ENCODE measurements around the gene SMARCA2. TPM values are rescaled to one million over a fixed set of nuclear protein-coding genes. Genes with fewer than 3 reads are reported as not detected.

SMARCA2 gene
- total and polyA plus RNA-seq, 9 of the 15 experiments (the other 6 are each of a cell fraction or from before 2014, with no cell fraction given) = 8.0 to 34.8 (median 25.5) TPM

DNA sequence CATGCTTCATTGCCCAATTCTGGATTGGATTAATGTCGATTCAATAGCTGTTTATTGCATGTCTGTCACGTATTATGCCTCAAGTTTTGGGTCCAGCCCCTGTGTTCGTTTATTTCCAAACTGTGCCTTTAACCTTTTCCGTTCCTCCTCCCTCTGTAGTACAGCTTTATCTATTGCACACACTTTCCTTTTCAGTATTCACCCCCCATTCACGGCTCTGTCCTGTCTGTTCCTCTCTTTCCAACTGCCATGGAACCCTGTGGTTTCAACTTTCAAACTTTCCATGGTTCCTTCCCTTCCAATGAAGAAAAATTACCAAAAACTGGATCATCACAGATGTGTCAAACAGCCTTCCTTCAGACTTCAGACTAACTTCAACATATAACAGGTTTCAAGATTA is 17.1 kb downstream of the SMARCA2 start:
- peak overlapping the region; percentile 79 for H3K27ac ChIP-seq (ENCODE audit: extremely low read depth, low read depth, low read length)
- in situ Hi-C loops (cut with MboI) = no loop called here
- peak; percentile 84 for ATAC-seq
- H3K27me3 ChIP-seq (ENCODE audit: control insufficient read depth in 2 of 2, insufficient read depth in 2 of 2, low read length in 2 of 2) = no peaks in the 10 kb centered on the region
- peak overlapping the region; percentile 58; the same call in 1 of the 2 replicates for H3K4me2 ChIP-seq (ENCODE audit: insufficient read depth, low read length)
- CTCF ChIA-PET (ENCODE audit: low intra/inter-chr PET ratio) = no interaction called here
- 0% methylated on average over 5 of the region's 5 CpGs for WGBS (ENCODE audit: insufficient coverage, low coverage, missing lambda C conversion rate)
- no peaks in the 10 kb centered on the region for H3K9me3 ChIP-seq (replicated peaks; ENCODE audit: control insufficient read depth, insufficient read depth, low read depth, low read length)
- no peaks in the 10 kb centered on the region for H4K20me1 ChIP-seq (replicated peaks; ENCODE audit: control insufficient read depth, insufficient read depth, low read length)
- no peak overlapping the region for H3K4me3 ChIP-seq
- intact Hi-C loops (cut with micrococcal nuclease) = no loop called here
- no peaks in the 10 kb centered on the region for H3K9me1 ChIP-seq (ENCODE audit: control insufficient read depth, insufficient read depth, low read length)
- DNase-seq (ENCODE audit: extremely low read depth in 1 of 4, low spot score in 3 of 4) = peak in 2 of 4 experiments; percentile 40 to 55
- peak overlapping the region; percentile 33; the same call in 1 of the 2 replicates for H2AFZ ChIP-seq (ENCODE audit: low read depth, low read length)
- FAIRE-seq = peak; percentile 79
- POLR2A ChIA-PET = interaction anchor here (1.7 kb wide), 1 partner anchor 10 kb away, joined by 7 read pairs; no protein-coding TSS in a partner anchor
- no TSS peak for BruUV-seq (replicated peaks)
- H3K36me3 ChIP-seq (ENCODE audit: control insufficient read depth, insufficient read depth, low read length) = peaks cover 64% of the 10 kb centered on the region; the same call in 1 of the 3 replicates
- H3K79me2 ChIP-seq (ENCODE audit: control insufficient read depth, insufficient read depth, low read length) = peaks cover 59% of the 10 kb centered on the region
- H3K9ac ChIP-seq (ENCODE audit: insufficient read depth in 1 of 2, low read depth in 2 of 2, low read length in 2 of 2) = peak overlapping the region in 1 of 2 experiments; percentile 53; a peak in 2 of 4 replicates
- H3K4me1 ChIP-seq (replicated peaks in 1 of 2; ENCODE audit: control insufficient read depth in 2 of 2, insufficient read depth in 2 of 2, low read length in 2 of 2) = peaks cover 8 to 27% of the 10 kb centered on the region in 2 experiments; a peak in 4 of 5 replicates
- TF ChIP-seq MYBL2 (IDR thresholded peaks at IDR 0.05; ENCODE audit: low read depth) = peak; percentile 56
- TF ChIP-seq MYBL2 (CRISPR knock-in tag; IDR thresholded peaks at IDR 0.05; ENCODE audit: borderline replicate concordance) = no peak
- TF ChIP-seq EHMT2 (IDR thresholded peaks at IDR 0.05) = peak; percentile 67; the same call in 1 of the 2 replicates
- TF ChIP-seq, protein P1, sequence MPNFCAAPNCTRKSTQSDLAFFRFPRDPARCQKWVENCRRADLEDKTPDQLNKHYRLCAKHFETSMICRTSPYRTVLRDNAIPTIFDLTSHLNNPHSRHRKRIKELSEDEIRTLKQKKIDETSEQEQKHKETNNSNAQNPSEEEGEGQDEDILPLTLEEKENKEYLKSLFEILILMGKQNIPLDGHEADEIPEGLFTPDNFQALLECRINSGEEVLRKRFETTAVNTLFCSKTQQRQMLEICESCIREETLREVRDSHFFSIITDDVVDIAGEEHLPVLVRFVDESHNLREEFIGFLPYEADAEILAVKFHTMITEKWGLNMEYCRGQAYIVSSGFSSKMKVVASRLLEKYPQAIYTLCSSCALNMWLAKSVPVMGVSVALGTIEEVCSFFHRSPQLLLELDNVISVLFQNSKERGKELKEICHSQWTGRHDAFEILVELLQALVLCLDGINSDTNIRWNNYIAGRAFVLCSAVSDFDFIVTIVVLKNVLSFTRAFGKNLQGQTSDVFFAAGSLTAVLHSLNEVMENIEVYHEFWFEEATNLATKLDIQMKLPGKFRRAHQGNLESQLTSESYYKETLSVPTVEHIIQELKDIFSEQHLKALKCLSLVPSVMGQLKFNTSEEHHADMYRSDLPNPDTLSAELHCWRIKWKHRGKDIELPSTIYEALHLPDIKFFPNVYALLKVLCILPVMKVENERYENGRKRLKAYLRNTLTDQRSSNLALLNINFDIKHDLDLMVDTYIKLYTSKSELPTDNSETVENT (CRISPR knock-in tag; IDR thresholded peaks at IDR 0.05) = no peak
- TF ChIP-seq CBFA2T3 (IDR thresholded peaks at IDR 0.05) = peak; percentile 57
- no peak for TF ChIP-seq HDGF (IDR thresholded peaks at IDR 0.05)
- no peak for TF ChIP-seq MCM2 (IDR thresholded peaks at IDR 0.05; ENCODE audit: low read depth)
- no peak for TF ChIP-seq POLR2AphosphoS5 (IDR thresholded peaks at IDR 0.05; ENCODE audit: control insufficient read depth, insufficient read depth, low read depth, low read length)
- TF ChIP-seq NCOR1 (IDR thresholded peaks at IDR 0.05) = 0 out of 2 replicates have a peak, but pooled peaks have one; percentile 17
- TF ChIP-seq, protein P2, sequence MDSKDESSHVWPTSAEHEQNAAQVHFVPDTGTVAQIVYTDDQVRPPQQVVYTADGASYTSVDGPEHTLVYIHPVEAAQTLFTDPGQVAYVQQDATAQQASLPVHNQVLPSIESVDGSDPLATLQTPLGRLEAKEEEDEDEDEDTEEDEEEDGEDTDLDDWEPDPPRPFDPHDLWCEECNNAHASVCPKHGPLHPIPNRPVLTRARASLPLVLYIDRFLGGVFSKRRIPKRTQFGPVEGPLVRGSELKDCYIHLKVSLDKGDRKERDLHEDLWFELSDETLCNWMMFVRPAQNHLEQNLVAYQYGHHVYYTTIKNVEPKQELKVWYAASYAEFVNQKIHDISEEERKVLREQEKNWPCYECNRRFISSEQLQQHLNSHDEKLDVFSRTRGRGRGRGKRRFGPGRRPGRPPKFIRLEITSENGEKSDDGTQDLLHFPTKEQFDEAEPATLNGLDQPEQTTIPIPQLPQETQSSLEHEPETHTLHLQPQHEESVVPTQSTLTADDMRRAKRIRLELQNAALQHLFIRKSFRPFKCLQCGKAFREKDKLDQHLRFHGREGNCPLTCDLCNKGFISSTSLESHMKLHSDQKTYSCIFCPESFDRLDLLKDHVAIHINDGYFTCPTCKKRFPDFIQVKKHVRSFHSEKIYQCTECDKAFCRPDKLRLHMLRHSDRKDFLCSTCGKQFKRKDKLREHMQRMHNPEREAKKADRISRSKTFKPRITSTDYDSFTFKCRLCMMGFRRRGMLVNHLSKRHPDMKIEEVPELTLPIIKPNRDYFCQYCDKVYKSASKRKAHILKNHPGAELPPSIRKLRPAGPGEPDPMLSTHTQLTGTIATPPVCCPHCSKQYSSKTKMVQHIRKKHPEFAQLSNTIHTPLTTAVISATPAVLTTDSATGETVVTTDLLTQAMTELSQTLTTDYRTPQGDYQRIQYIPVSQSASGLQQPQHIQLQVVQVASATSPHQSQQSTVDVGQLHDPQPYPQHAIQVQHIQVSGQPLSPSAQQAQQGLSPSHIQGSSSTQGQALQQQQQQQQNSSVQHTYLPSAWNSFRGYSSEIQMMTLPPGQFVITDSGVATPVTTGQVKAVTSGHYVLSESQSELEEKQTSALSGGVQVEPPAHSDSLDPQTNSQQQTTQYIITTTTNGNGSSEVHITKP (IDR thresholded peaks at IDR 0.05; ENCODE audit: partially characterized antibody) = peak; percentile 11
- TF ChIP-seq TCF3 (CRISPR knock-in tag; IDR thresholded peaks at IDR 0.05) = peak; percentile 31; the same call in 1 of the 2 replicates
- TF ChIP-seq DPF2 (IDR thresholded peaks at IDR 0.05) = peak; percentile 36; the same call in 1 of the 2 replicates
- TF ChIP-seq SPI1 (IDR thresholded peaks at IDR 0.05; ENCODE audit: borderline replicate concordance, low read depth, low read length) = peak; percentile 33; the same call in 1 of the 2 replicates
- TF ChIP-seq KDM4B (IDR thresholded peaks at IDR 0.05; ENCODE audit: borderline replicate concordance in 2 of 2, low read depth in 1 of 2) = no peak
- TF ChIP-seq ARID1B (IDR thresholded peaks at IDR 0.05) = peak; percentile 46; the same call in 1 of the 2 replicates
- peak; percentile 17; the same call in 1 of the 2 replicates for TF ChIP-seq SMARCA4 (IDR thresholded peaks at IDR 0.05)
- no peak for TF ChIP-seq YY1 (IDR thresholded peaks at IDR 0.05; ENCODE audit: borderline replicate concordance in 1 of 3, control insufficient read depth in 1 of 3, extremely low read depth in 1 of 3, insufficient read depth in 3 of 3, insufficient read length in 1 of 3, insufficient replicate concordance in 2 of 3, low read depth in 1 of 3, low read length in 2 of 3)
- TF ChIP-seq U2AF1 (optimal IDR thresholded peaks at IDR 0.05; ENCODE audit: low read depth, low read length) = no peak

All from K562 (cell line).